Muscle of arm (tissue), 12 donors: Measurements from ENCODE around the gene ROBO1. TPM values are rescaled to one million over a fixed set of nuclear protein-coding genes. Genes with fewer than 3 reads are reported as not detected.

Source experiments
- DNase-seq: peaks from one replicate; pipeline ENCODE4 v3.0.0-alpha.2; 2013
- polyA plus RNA-seq, 12 donors: library from polyadenylated mRNA; unstranded; fragments of 120-200 nt; gene quantifications; one replicate each; pipeline ENCODE4 v1.2.1, GENCODE V29; 2013; ENCODE audit not compliant: insufficient read length in 12 of 12

The ROBO1 gene
- polyA plus RNA-seq, 12 donors, result 35.6 to 199 (median 50.1) TPM; not detected in 1

- DNase-seq, result no peak
These were observed 922.2 kb downstream of the ROBO1 start for GRCh38 chr3:78845605-78846004.

- no peak for DNase-seq
These were observed 923.5 kb downstream of the ROBO1 start for GRCh38 chr3:78844307-78844706.

GRCh38 chr3:78839693-78840092 lies 928.1 kb downstream of the ROBO1 start:
- no peak for DNase-seq

- DNase-seq, result no peak
These were observed 929.4 kb downstream of the ROBO1 start for GRCh38 chr3:78838362-78838761.

DNA sequence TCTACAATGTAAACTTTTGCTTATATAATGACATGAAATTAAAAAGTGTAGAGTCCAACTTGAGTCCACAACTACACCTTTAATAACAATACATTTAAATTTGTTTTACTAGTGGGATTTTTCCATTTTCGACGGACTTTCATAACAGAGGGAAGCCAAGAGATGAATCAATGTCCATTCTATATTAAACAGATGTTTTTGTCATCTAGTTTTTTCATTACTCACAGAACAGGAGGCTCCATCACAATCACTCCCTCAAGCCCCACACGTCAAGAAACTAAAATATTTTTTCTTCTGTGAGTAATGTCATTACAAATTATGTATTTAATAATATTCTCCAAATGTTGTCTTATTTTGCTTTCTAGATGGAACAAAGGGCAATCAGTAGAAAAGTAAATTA lies 932.9 kb downstream of the ROBO1 start:
- DNase-seq, result peak; percentile 64

- DNase-seq, result no peak
These were observed 935.0 kb downstream of the ROBO1 start for GRCh38 chr3:78832785-78833204.

DNA sequence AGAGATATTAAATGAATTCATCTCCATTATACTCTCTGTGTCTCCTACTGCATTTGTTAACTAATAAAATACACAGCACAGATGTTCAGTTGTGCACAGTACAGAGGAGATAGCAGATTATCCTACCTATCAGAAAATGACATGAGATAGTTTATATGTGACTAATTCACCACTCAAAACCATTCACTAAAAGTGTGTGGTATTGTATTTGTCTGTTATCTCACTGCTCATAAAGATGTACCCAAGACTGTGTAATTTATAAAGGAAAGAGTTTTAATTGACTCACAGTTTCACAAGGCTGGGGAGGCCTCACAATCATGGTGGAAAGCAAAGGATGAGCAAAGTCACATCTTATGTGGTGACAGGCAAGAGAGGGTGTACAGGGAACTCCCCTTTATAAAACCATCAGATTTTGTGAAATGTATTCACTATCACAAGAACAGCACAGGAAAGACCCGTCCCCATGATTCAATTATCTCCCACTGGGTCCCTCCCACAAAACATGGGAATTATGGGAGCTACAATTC lies 936.3 kb downstream of the ROBO1 start:
- DNase-seq, result no peak

- no peak for DNase-seq
These were observed 937.3 kb downstream of the ROBO1 start for GRCh38 chr3:78830470-78830869.

- no peak for DNase-seq
These were observed 940.2 kb downstream of the ROBO1 start for GRCh38 chr3:78827618-78828017.

GRCh38 chr3:78825858-78826215 lies 942.0 kb downstream of the ROBO1 start:
- DNase-seq, result no peak

GRCh38 chr3:78825118-78825857 lies 942.5 kb downstream of the ROBO1 start:
- no peak for DNase-seq

DNA sequence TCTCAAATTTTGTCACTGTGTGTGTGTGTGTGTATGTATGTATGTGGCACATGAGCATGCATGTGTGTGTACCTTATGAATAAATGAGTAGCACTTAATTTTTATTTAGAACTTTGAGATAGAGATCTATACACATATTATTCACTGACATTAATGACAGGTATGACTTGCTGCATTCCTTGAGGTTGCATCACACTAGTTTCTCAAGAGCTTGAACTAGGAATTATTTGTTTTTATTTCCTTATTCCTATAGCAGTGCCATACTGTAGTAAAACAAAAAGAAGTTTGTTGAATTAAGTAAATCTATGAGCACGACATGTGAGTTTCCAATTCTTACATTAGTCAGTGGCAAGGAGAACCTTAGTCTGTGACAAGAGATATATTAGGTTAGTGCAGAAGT lies 943.9 kb downstream of the ROBO1 start:
- no peak for DNase-seq

DNA sequence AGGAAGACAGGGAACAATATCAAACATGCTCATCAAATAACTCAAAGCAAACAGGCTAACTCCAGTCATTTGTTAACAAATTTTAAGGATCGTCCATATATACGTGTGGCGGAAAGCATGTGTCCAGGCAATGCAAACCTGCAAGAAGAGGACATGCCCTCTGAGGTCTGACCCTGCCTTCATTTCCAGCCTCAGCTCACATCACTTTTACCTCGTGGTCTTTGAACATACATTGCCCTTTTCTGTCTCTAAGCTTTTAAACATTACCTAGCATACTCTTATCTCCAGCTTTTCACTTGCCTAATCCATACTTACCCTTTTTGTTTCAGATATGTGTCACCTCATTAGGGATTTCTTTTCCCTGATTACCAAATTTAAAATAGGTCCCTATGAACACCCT lies 944.4 kb downstream of the ROBO1 start:
- no peak for DNase-seq

DNA sequence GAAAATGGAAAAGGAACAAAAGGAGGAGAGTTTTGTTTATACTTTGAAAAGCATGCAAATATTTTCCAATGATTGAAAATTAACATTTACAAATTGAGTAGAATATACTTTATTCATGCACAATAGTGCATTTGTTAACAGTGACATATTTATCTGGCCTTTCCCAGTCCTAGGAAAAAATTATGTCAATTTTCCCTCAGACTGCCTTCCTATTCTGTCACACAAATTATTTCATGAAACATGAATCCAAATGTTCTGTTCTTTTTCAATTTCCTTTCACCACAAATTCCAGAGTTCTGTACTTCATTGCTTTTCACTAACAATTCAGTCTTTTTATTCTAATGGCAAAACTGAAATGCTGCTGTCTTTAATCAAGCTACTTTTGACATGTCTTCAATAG lies 945.1 kb downstream of the ROBO1 start:
- peak; percentile 60 for DNase-seq

DNA sequence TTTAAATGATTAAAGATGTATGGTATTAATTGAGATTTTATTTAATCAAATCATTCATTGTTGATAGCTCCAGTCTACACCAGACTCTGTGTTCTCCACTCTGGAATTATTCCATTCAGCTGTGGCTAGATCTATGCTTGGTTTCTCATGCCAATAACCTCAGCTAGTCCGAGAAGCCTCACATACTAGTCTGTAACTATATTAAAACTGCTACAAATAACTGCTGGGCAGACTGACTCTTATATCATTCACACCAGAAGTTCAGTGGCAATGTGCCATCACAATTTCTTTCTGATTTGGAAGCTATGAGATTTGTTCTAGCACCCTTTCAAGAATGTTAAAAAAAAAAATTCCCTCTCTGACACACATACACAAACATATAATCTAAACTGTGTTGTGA lies 947.3 kb downstream of the ROBO1 start:
- DNase-seq, result peak; percentile 32

GRCh38 chr3:78818161-78818985 lies 949.4 kb downstream of the ROBO1 start:
- no peak for DNase-seq

- DNase-seq, result no peak
These were observed 952.8 kb downstream of the ROBO1 start for GRCh38 chr3:78814893-78815562.

DNA sequence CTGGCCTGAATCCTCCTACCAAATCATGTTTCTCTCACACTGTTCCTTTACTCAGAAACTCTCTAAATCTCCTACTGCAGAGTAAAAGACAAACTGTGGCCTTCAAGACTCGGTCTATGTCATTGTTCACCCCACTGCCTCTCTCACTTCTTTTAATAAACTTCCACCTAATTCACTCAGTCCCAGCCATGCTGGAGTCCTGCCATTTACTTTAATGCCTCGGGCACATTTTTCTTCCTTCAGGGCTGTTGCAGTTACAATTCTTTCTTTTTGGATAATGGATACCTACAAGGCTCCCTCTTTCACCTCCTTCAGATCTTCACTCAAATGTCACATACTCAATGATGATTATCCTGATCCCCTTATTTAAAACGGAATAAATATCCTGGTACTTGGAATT lies 955.6 kb downstream of the ROBO1 start:
- DNase-seq, result no peak

DNA sequence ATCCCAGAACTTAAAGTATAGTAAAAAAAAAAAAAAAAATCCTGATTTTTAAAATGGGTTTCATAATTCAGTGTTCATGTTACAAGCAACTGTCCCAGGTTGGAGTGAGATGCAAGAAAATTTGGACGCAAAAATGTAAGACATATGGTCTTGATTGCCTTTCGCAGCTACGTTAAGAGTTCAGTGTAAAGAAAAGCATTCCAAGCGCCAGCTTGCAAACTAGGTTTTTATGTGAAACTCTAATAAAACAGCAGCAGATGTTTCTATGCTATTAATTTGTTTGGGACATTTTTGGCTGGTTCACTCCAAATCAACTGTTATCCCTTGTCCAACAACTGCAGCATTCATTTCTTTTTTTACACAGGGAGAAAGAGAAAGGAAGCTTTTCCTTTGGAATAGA lies 957.8 kb downstream of the ROBO1 start:
- peak; percentile 89 for DNase-seq

DNA sequence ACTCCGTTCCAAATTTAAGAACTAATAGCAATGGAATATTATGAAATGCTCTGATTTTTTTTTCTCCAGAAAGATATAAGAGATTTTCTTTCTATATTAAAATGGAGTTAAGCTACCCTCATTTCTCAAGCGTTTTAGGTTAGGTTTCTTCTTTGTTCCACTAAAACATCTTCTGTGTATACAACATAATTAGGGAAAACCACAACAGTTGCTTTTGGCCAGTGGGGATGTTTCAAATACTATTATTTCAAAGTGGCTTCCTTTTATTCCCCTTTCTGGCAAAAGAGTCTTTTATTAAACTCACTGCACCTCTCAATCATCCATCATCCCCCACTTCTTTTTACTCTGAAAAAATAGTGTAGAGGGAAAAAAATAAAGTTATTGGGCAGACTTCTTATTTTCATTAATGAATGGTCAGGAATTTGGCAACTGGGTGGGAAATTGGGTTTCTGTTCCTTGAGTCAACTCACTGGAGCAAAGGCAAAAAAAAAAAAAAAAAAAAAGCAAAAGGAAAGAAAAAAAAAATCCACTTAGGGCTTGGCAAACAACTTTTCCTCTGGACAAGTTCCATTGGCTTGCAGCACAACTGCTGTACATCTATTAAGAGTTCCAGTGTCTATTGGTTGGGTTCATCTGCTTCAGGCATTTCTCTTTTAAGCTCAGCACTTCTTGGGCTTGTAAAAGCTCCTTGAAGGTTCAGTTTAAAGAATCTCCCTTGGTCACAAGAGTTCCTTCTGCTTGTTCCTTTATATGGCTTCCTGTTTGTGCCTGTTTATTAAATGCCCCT lies 963.4 kb downstream of the ROBO1 start:
- DNase-seq, result peak; percentile 88

GRCh38 chr3:78802562-78802930 lies 965.3 kb downstream of the ROBO1 start:
- no peak for DNase-seq
